Fibroblast of the aortic adventitia (primary cell): ENCODE results near the gene ICE1. TPM values are rescaled to one million over a fixed set of nuclear protein-coding genes. Genes with fewer than 3 reads are reported as not detected.

Source experiments
- DNase-seq: peaks from one replicate; pipeline ENCODE4 v3.0.0-alpha.2; 2010; ENCODE audit warnings: low read depth
- H3K4me3 ChIP-seq: 2 replicates; pipeline ENCODE4 v1.5.1; 2011; ENCODE audit warnings: low read depth, mild to moderate bottlenecking, control low read depth, low read length, moderate library complexity
- CTCF ChIP-seq: IDR thresholded peaks from 2 replicates; pipeline ENCODE4 v1.5.1; 2011; ENCODE audit warnings: mild to moderate bottlenecking, low read length, control low read depth, inconsistent platforms; ENCODE audit not compliant: insufficient read depth
- total RNA-seq: library from RNA; depleted of rRNA; stranded (reverse); fragments of >200 nt; gene quantifications from 2 replicates; pipeline ENCODE4 v1.2.3, GENCODE V29; 2012; ENCODE audit warnings: low replicate concordance

The ICE1 gene
- total RNA-seq, 1 donor: 34.6 TPM

- no peak overlapping the region for H3K4me3 ChIP-seq
- no peak for DNase-seq
- no peak for TF ChIP-seq CTCF
Measured at GRCh38 chr5:5378531-5378930, 43.9 kb upstream of the ICE1 start.

- no peak for DNase-seq
- no peak for TF ChIP-seq CTCF
- no peak overlapping the region for H3K4me3 ChIP-seq
Measured at GRCh38 chr5:5380298-5380697, 42.2 kb upstream of the ICE1 start.

- no peak overlapping the region for H3K4me3 ChIP-seq
- TF ChIP-seq CTCF: no peak
- peak; percentile 52 for DNase-seq
Measured at GRCh38 chr5:5381310-5381913, 41.1 kb upstream of the ICE1 start.

GRCh38 chr5:5383461-5383860, 39.0 kb upstream of the ICE1 start:
- DNase-seq: no peak
- no peak for TF ChIP-seq CTCF
- H3K4me3 ChIP-seq: no peak overlapping the region

GRCh38 chr5:5384660-5385330, 37.7 kb upstream of the ICE1 start:
- no peak overlapping the region for H3K4me3 ChIP-seq
- no peak for DNase-seq
- TF ChIP-seq CTCF: no peak

GRCh38 chr5:5385331-5385662, 37.2 kb upstream of the ICE1 start:
- no peak overlapping the region for H3K4me3 ChIP-seq
- DNase-seq: no peak
- no peak for TF ChIP-seq CTCF

GRCh38 chr5:5386329-5386728, 36.1 kb upstream of the ICE1 start:
- TF ChIP-seq CTCF: no peak
- no peak overlapping the region for H3K4me3 ChIP-seq
- DNase-seq: no peak
